Measurements from ENCODE around the gene VSIG10.
A peak's percentile ranks its signal among the peaks of the same experiment; 100 is the strongest.
"Not testable (repeated sequence)": the region's sequence is repeated elsewhere in the genome, so short reads cannot be mapped to it uniquely, and the experiment has no call there.

The VSIG10 gene

GRCh38 chr12:118144499-118144898, 40.7 kb upstream of the VSIG10 start:
- ChIA-PET POLR2A (ENCODE audit: low non-redundant PET) (no interaction called here), CTCF (no interaction called here)
- no peak for TF ChIP-seq CTCF (conservative IDR thresholded peaks at IDR 0.05; ENCODE audit: low read depth)
- H3K27ac ChIP-seq, result no peak overlapping the region
- DNase-seq (ENCODE audit: low spot score), result no peak

- POLR2A ChIA-PET (ENCODE audit: low non-redundant PET), result no interaction called here
- TF ChIP-seq CTCF (conservative IDR thresholded peaks at IDR 0.05; ENCODE audit: low read depth), result no peak
- CTCF ChIA-PET, result interaction anchor here (0.6 to 1.0 kb wide), 2 partner anchors 20 to 237 kb away, joined by 3 to 4 read pairs; no protein-coding TSS in a partner anchor
- no peak for DNase-seq (ENCODE audit: low spot score)
- no peak overlapping the region for H3K27ac ChIP-seq
Observed at GRCh38 chr12:118140825-118141224, 37.0 kb upstream of the VSIG10 start.

DNA sequence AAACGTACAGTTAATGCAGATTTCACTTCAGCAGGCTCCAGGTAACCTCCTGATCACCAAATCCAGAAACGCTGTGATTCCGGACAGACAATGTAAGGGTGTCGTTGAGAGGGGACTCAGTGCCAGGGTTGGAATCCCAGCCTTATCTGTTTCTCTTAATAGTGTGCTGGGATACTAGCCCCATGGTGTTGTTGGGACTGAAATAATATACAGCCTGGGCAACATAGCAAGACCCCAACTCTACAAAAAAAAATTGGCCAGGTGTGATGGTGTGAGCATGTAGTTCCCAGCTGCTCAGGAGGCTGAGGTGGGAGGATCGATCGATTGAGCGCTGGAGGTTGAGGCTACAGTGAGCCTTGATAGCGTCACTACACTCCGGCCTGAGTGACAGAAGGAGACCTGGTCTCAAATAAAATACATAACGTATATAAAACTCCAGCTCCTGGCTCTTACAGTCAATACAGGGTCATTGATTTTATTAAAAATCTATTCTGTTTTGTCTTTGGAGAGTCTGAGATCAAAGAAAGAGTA, 33.4 kb upstream of the VSIG10 start:
- no peak for DNase-seq (ENCODE audit: low spot score)
- TF ChIP-seq CTCF (conservative IDR thresholded peaks at IDR 0.05; ENCODE audit: low read depth), result no peak
- peak overlapping the region; percentile 13; the same call in 1 of the 2 replicates for H3K27ac ChIP-seq
- ChIA-PET POLR2A (ENCODE audit: low non-redundant PET) (no interaction called here), CTCF (interaction anchor here (0.6 to 1.1 kb wide), 2 partner anchors 34 to 224 kb away, joined by 3 to 4 read pairs; no protein-coding TSS in a partner anchor)

DNA sequence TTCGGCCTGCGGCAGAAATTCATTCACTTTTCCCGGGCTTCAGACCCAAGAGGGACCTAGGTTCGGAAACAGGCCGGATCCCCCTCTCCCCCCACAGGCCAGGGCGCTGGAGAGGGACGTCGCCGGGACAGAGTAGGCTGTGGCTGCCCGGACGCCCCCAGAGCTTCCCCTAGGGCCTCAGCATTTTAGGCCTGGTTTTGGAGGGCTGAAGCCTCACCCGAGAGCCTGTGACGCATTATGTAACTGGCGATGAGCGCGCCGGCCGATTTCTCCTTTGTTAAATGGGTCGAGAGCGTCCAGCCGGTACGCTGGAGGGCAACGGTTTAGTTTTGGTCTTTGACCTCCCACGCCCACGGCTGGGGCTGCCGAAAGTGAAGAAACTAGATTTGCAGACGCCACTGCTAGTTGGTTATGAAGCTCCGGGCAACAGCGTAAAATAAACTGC, 32.8 kb upstream of the VSIG10 start:
- ChIA-PET POLR2A (ENCODE audit: low non-redundant PET) (no interaction called here), CTCF (interaction anchor here (0.5 to 1.8 kb wide), 3 partner anchors 33 to 1533 kb away, joined by 4 to 11 read pairs (median 6); partner anchors contain the start of gene SUDS3)
- peak; percentile 44 for DNase-seq (ENCODE audit: low spot score)
- H3K27ac ChIP-seq, result peak overlapping the region; percentile 73
- no peak for TF ChIP-seq CTCF (conservative IDR thresholded peaks at IDR 0.05; ENCODE audit: low read depth)

- POLR2A ChIA-PET (ENCODE audit: low non-redundant PET), result interaction anchor here (0.8 kb wide), 1 partner anchor 238 kb away, joined by 3 read pairs; no protein-coding TSS in a partner anchor
- CTCF ChIA-PET, result interaction anchor here (0.5 to 1.8 kb wide), 4 partner anchors 15 to 1533 kb away, joined by 4 to 11 read pairs (median 6); partner anchors contain the start of gene SUDS3
- peak within 1 kb of the TSS; percentile 73 for H3K27ac ChIP-seq
- peak; percentile 94 for DNase-seq (ENCODE audit: low spot score)
- TF ChIP-seq CTCF (conservative IDR thresholded peaks at IDR 0.05; ENCODE audit: low read depth), result no peak
Observed at GRCh38 chr12:118135788-118136558, 32.2 kb upstream of the VSIG10 start, which contains the start of gene PEBP1. PEBP1 (plus strand) TSS chr12:118136124; CDS start chr12:118136210, 86 bp downstream.

DNA sequence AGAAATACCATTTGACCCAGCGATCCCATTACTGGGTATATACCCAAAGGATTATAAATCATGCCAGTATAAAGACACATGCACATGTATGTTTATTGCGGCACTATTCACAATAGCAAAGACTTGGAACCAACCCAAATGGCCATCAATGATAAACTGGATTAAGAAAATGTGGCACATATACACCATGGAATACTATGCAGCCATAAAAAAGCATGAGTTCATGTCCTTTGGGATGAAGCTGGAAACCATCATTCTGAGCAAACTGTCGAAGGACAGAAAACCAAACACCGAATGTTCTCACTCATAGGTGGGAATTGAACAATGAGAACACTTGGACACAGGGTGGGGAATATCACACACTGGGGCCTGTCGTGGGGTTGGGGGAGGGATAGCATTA, 25.6 kb upstream of the VSIG10 start:
- DNase-seq (ENCODE audit: low spot score); H3K27ac ChIP-seq; CTCF ChIA-PET; POLR2A ChIA-PET (ENCODE audit: low non-redundant PET): not testable (repeated sequence)

- POLR2A ChIA-PET (ENCODE audit: low non-redundant PET), result no interaction called here
- CTCF ChIA-PET, result interaction anchor here (0.7 kb wide), 1 partner anchor 21 kb away, joined by 5 read pairs; no protein-coding TSS in a partner anchor
- no peak for TF ChIP-seq CTCF (conservative IDR thresholded peaks at IDR 0.05; ENCODE audit: low read depth)
- DNase-seq (ENCODE audit: low spot score), result no peak
- H3K27ac ChIP-seq, result no peak overlapping the region
Observed at GRCh38 chr12:118127867-118128266, 24.1 kb upstream of the VSIG10 start.

Measured in RWPE1 (cell line).